ENCODE results near the gene STX16.

The STX16 gene

DNA sequence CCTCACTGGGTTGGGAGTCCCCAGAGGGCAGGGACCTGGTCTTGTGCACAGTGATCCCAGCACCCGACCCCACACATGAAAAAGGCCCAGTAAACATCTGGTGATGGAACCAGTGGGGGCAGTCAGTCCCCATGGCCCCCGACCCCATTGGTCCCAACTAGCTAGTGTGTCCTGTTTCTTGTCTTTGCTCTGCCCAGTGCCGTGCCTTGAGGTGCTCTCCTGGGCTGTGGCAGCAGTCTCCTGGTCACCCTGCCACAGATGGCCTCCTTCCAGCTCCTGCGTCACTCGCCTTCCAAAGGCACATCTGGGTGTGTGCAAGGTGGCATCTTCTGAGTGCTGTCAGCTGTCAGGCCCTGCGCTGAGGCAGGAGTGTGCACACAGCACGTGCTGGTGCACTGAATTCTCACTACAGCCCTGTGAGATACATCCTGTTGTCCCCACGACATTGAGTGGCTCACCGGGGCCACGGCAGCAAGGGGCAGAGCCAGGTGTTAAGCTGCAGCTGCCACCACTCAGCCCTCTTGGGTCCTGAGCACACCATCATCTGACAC lies 45.4 kb downstream of the STX16 start:
- no peak for DNase-seq (ENCODE audit: extremely low read depth, low read depth)
- TF ChIP-seq, protein P1, sequence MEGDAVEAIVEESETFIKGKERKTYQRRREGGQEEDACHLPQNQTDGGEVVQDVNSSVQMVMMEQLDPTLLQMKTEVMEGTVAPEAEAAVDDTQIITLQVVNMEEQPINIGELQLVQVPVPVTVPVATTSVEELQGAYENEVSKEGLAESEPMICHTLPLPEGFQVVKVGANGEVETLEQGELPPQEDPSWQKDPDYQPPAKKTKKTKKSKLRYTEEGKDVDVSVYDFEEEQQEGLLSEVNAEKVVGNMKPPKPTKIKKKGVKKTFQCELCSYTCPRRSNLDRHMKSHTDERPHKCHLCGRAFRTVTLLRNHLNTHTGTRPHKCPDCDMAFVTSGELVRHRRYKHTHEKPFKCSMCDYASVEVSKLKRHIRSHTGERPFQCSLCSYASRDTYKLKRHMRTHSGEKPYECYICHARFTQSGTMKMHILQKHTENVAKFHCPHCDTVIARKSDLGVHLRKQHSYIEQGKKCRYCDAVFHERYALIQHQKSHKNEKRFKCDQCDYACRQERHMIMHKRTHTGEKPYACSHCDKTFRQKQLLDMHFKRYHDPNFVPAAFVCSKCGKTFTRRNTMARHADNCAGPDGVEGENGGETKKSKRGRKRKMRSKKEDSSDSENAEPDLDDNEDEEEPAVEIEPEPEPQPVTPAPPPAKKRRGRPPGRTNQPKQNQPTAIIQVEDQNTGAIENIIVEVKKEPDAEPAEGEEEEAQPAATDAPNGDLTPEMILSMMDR (IDR thresholded peaks at IDR 0.05; ENCODE audit: low read depth, low read length), result no peak

GRCh38 chr20:58697201-58697866 lies 46.3 kb downstream of the STX16 start:
- TF ChIP-seq, protein P1 (IDR thresholded peaks at IDR 0.05; ENCODE audit: low read depth, low read length), result no peak

DNA sequence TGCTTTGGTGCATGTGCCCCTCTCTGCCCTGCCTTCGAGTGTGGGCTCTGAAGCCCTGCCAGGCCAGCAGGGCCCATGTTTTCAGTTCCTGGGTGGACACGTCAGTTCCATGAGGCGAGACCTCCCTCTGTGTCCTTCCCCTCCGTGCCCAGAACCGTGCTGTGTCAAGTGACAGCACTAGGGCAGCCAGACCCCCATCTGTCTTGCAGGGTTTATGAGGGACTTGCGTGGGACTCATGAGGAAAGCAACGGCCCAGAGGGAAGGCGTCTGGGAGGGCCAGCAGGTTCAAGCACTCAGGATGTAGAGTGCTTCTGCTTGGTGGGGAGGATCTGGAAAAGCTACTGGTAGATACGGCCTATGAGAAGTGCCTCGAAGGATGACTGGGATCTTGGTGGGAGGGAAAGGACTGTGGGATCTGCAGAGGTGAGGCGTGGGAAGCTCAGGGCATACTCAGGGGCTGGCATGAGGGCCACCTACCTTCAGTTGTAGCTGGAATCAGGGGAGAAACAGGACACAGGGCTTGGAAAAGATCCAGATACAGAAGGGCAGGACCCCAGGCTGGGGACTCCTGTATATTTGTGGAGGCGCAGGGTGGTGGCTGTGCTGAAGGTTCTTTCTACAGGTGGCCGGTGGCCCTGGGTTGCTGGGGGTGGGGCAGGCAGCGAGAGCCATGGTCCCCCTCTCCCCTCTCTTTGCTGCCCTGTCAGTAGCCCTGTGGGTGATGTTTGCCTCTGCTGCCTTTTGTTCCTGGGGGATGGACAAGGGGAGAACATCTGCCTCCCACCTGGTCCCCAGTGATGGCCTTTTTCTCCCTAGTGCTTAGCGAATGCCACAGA lies 47.0 kb downstream of the STX16 start:
- no peak for DNase-seq (ENCODE audit: extremely low read depth, low read depth)
- TF ChIP-seq, protein P1 (IDR thresholded peaks at IDR 0.05; ENCODE audit: low read depth, low read length), result no peak

More at GRCh38 chr20:58697201-58697866, 46.3 kb downstream of the STX16 start:
- no peak for DNase-seq (ENCODE audit: extremely low read depth, low read depth)

DNA sequence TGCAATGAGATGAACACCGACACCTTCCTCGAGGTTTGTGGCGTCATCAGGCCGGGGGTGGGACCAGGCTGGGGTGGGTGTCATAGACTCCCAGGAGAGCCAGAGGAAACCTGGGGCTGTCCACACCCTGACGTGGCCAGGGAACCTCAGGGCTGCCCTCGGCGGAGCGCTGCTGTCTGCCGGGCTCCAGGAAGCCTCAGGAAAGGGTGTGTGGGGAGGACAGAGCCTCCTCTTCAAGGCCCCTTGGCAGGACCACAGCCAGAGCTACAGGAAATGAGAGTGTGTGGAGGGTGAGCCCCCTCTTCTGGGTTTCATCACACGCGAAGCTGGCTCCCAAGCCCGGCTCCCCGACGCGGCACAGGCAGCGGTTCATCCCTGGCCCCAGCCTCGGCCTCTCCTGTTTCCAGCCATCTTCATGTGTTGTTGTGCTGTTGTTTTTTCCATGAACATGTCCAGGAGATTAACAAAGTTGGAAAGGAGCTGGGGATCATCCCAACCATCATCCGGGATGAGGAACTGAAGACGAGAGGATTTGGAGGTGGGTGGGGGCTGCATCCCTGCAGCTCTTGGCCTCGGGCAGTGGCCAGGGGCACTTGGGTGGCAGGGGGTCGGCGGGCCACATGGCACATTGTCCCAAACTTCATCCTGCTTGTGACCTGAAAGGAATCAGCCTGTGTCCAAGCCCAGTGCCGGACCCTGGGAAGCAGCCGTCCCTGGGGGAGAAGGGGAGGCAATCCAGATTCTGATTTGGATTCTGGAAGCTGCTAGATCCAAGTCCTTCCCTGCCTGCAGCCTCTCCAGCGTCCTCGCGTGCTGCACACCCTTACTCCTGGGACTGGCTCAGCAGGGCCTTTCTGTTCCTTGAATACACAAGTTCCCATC lies 47.9 kb downstream of the STX16 start:
- no peak for DNase-seq (ENCODE audit: extremely low read depth, low read depth)
- TF ChIP-seq, protein P1 (IDR thresholded peaks at IDR 0.05; ENCODE audit: low read depth, low read length), result no peak

GRCh38 chr20:58699623-58700107 lies 48.6 kb downstream of the STX16 start:
- TF ChIP-seq, protein P1 (IDR thresholded peaks at IDR 0.05; ENCODE audit: low read depth, low read length), result no peak
- DNase-seq (ENCODE audit: extremely low read depth, low read depth), result no peak

DNA sequence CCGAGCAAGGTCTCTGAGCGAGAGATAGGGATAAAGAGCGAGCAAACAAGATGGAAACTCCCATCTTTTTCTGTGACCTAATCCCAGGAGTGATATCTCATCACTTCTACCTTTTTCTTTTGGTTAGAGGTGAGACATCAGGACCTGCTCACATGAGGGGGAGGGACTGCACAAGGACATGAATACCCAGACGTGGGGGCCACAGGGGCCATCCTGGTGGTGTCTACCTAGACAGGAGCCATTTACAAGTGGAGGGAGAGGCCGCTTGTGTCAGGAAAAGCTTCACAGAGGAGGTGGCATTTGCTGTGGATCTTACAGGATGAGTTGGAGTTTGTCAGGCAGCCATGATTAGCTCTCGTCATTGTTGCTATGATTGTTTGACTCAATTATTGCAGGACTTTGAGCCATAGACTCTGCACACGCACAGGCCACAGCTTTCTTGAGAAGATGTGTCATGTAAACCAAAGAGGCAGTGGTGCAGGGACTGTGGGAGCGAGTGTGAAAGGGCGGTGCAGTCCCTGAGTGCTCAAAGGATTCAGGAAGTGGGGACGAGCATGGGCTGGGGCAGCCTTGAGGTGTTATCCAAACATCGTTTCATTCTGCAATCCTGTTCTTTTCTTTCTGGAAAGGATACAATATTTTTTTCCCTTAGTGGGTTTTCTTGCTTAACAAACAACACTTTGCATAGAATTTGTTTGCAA lies 49.2 kb downstream of the STX16 start:
- TF ChIP-seq, protein P1 (IDR thresholded peaks at IDR 0.05; ENCODE audit: low read depth, low read length), result no peak
- DNase-seq (ENCODE audit: extremely low read depth, low read depth), result no peak
